HG03558 (cell line): ENCODE measurements around the gene TBC1D25.
"Not testable (repeated sequence)": the region's sequence is repeated elsewhere in the genome, so short reads cannot be mapped to it uniquely, and the experiment has no call there.

ENCODE experiments used
- ATAC-seq: cut with Tn5 transposase; IDR thresholded peaks from one replicate; pipeline ENCODE4 v1.9.1; 2021; ENCODE audit warnings: moderate number of reproducible peaks; ENCODE audit not compliant: unreplicated experiment; ENCODE audit errors: extremely low read depth

Gene TBC1D25

GRCh38 chrX:48555731-48556325, 16.3 kb downstream of the TBC1D25 start:
- ATAC-seq, result not testable (repeated sequence)

GRCh38 chrX:48558271-48558670, 18.8 kb downstream of the TBC1D25 start:
- ATAC-seq, result no peak

- no peak for ATAC-seq
Observed at GRCh38 chrX:48559636-48560035, 20.1 kb downstream of the TBC1D25 start.

- no peak for ATAC-seq
Observed at GRCh38 chrX:48560056-48560455, 20.5 kb downstream of the TBC1D25 start.

- ATAC-seq, result no peak
Observed at GRCh38 chrX:48560681-48561080, 21.2 kb downstream of the TBC1D25 start.

- ATAC-seq, result peak; percentile 37
Observed at GRCh38 chrX:48569958-48570357, 30.4 kb downstream of the TBC1D25 start.

- ATAC-seq, result no peak
Observed at GRCh38 chrX:48573690-48574269, 34.3 kb downstream of the TBC1D25 start.

- ATAC-seq, result peak; percentile 39
Observed at GRCh38 chrX:48574270-48575266, 35.1 kb downstream of the TBC1D25 start, which contains the start of gene RBM3. Gene RBM3 (plus strand): TSS chrX:48574484. CDS start chrX:48575181, 697 bp downstream.

GRCh38 chrX:48575642-48576041, 36.1 kb downstream of the TBC1D25 start:
- no peak for ATAC-seq

GRCh38 chrX:48576108-48576507, 36.6 kb downstream of the TBC1D25 start:
- ATAC-seq, result no peak

GRCh38 chrX:48578661-48579128, 39.2 kb downstream of the TBC1D25 start:
- no peak for ATAC-seq

GRCh38 chrX:48579259-48579658, 39.7 kb downstream of the TBC1D25 start:
- no peak for ATAC-seq

GRCh38 chrX:48580662-48581061, 41.1 kb downstream of the TBC1D25 start:
- no peak for ATAC-seq

- no peak for ATAC-seq
Observed at GRCh38 chrX:48584698-48585097, 45.2 kb downstream of the TBC1D25 start.

- ATAC-seq, result no peak
Observed at GRCh38 chrX:48589482-48590162, 50.1 kb downstream of the TBC1D25 start.

- no peak for ATAC-seq
Observed at GRCh38 chrX:48590203-48591103, 50.9 kb downstream of the TBC1D25 start.

- no peak for ATAC-seq
Observed at GRCh38 chrX:48591255-48591791, 51.8 kb downstream of the TBC1D25 start.

GRCh38 chrX:48592971-48593370, 53.5 kb downstream of the TBC1D25 start:
- ATAC-seq, result no peak

GRCh38 chrX:48595929-48596328, 56.4 kb downstream of the TBC1D25 start:
- no peak for ATAC-seq
